Caco-2 (cell line): ENCODE measurements around the gene EXD3. TPM values are rescaled to one million over a fixed set of nuclear protein-coding genes. Genes with fewer than 3 reads are reported as not detected.
A peak's percentile ranks its signal among the peaks of the same experiment; 100 is the strongest.

Source experiments
- BruUV-seq: library from RNA; stranded (reverse); fragments of 400-500 nt; replicated peaks from 2 replicates; lab custom pipeline; 2021; lab: Mats Ljungman, UMichigan
- CTCF ChIA-PET: fragments of 300-600 bp; sonication (Branson Sonifier 250); formaldehyde crosslinking; loops from one replicate; lab custom pipeline; 2022; ENCODE audit warnings: antibody characterized with exemption; lab: Charles Lee
- POLR2A ChIA-PET: fragments of 300-600 bp; sonication (Branson Sonifier 250); formaldehyde crosslinking; loops from one replicate; lab custom pipeline; 2022; ENCODE audit warnings: antibody characterized with exemption; lab: Charles Lee
- DNase-seq, 2 experiments: peaks; one replicate each; pipeline versions ENCODE4 v3.0.0 to v3.0.0-alpha.2; 2020 to 2022
- H3K27me3 ChIP-seq: replicated peaks from 2 replicates; pipeline ENCODE4 v1.6.0; 2011; ENCODE audit warnings: low read length; ENCODE audit not compliant: control insufficient read depth, insufficient read depth
- H3K36me3 ChIP-seq: 2 replicates; pipeline ENCODE4 v1.5.1; 2011; ENCODE audit warnings: low read length; ENCODE audit not compliant: control insufficient read depth, insufficient read depth
- H3K4me1 ChIP-seq: fragments of 250-450 bp; sonication (Bioruptor Pico); 2 replicates; pipeline ENCODE4 v1.5.1; 2020; ENCODE audit warnings: mild to moderate bottlenecking
- H3K4me3 ChIP-seq: 2 replicates; pipeline ENCODE4 v1.5.1; 2011; ENCODE audit warnings: low read depth, mild to moderate bottlenecking, control low read depth, low read length
- H3K9me3 ChIP-seq: fragments of 250-450 bp; sonication (Bioruptor Pico); 2 replicates; pipeline ENCODE4 v1.5.1; 2020; ENCODE audit warnings: mild to moderate bottlenecking, moderate library complexity
- H3K27ac Mint-ChIP-seq: one replicate; pipeline ENCODE4 v1.8.0; 2022; ENCODE audit warnings: mixed read lengths; ENCODE audit not compliant: unreplicated experiment
- H3K27me3 Mint-ChIP-seq: one replicate; pipeline ENCODE4 v1.8.0; 2022; ENCODE audit warnings: mixed read lengths; ENCODE audit not compliant: insufficient read depth, unreplicated experiment
- H3K36me3 Mint-ChIP-seq: one replicate; pipeline ENCODE4 v1.8.0; 2022; ENCODE audit warnings: mild to moderate bottlenecking, mixed read lengths; ENCODE audit not compliant: insufficient read depth, unreplicated experiment
- H3K4me1 Mint-ChIP-seq: one replicate; pipeline ENCODE4 v1.8.0; 2022; ENCODE audit warnings: low read depth, mixed read lengths; ENCODE audit not compliant: unreplicated experiment
- H3K4me3 Mint-ChIP-seq: one replicate; pipeline ENCODE4 v1.8.0; 2022; ENCODE audit warnings: mild to moderate bottlenecking, moderate library complexity, mixed read lengths; ENCODE audit not compliant: unreplicated experiment
- H3K9me3 Mint-ChIP-seq: one replicate; pipeline ENCODE4 v1.8.0; 2022; ENCODE audit warnings: mixed read lengths; ENCODE audit not compliant: unreplicated experiment
- CTCF ChIP-seq, 2 experiments: fragments of 200-600 bp in 1 of 2; IDR thresholded peaks; 1 replicate in 1 of 2; 2 replicates in 1 of 2; pipeline versions ENCODE4 v1.5.1 to v1.8.0; 2011 to 2022; ENCODE audit warnings: antibody characterized with exemption in 1 of 2, control low read depth in 1 of 2, inconsistent platforms in 1 of 2, low read depth in 1 of 2, low read length in 1 of 2, mild to moderate bottlenecking in 1 of 2, moderate library complexity in 1 of 2; ENCODE audit not compliant: insufficient read depth in 1 of 2, severe bottlenecking in 1 of 2, unreplicated experiment in 1 of 2
- intact Hi-C: fragments of 100-400 bp; cut with micrococcal nuclease; formaldehyde crosslinking; loops from one replicate; pipeline ENCODE4 v1.10.0; 2022; ENCODE audit not compliant: unreplicated experiment
- total RNA-seq: library from RNA; stranded (reverse); gene quantifications from 2 replicates; pipeline ENCODE4 v1.2.3, GENCODE V29; 2022

The EXD3 gene
- total RNA-seq, 1 experiment from 2014 or later, result 10.9 TPM

- no peak for TF ChIP-seq CTCF (IDR thresholded peaks at IDR 0.05; ENCODE audit: insufficient read depth in 1 of 2, low read depth in 1 of 2, low read length in 1 of 2, severe bottlenecking in 1 of 2, unreplicated experiment in 1 of 2)
- DNase-seq, result no peak
- no peaks in the 10 kb centered on the region for H3K27me3 ChIP-seq
- H3K36me3 ChIP-seq, result no peaks in the 10 kb centered on the region
- Mint-ChIP-seq H3K27me3 (no peaks in the 10 kb centered on the region), H3K36me3 (peaks cover 30% of the 10 kb centered on the region), H3K9me3 (no peaks in the 10 kb centered on the region), H3K27ac (peak overlapping the region; percentile 22), H3K4me3 (no peak overlapping the region), H3K4me1 (no peaks in the 10 kb centered on the region)
- intact Hi-C loops, result no loop called here
- ChIA-PET POLR2A (interaction anchor here (0.6 kb wide), 1 partner anchor 211 kb away, joined by 4 read pairs; no protein-coding TSS in a partner anchor), CTCF (interaction anchor here (0.9 kb wide), 1 partner anchor 12 kb away, joined by 7 read pairs; the partner anchor contains the start of genes EXD3 and NOXA1)
- no TSS peak for BruUV-seq
- no peak overlapping the region for H3K4me3 ChIP-seq
- no peaks in the 10 kb centered on the region for H3K9me3 ChIP-seq
- peaks cover 11% of the 10 kb centered on the region for H3K4me1 ChIP-seq
These were observed 11.8 kb upstream of the EXD3 start for GRCh38 chr9:137434498-137435380.

DNA sequence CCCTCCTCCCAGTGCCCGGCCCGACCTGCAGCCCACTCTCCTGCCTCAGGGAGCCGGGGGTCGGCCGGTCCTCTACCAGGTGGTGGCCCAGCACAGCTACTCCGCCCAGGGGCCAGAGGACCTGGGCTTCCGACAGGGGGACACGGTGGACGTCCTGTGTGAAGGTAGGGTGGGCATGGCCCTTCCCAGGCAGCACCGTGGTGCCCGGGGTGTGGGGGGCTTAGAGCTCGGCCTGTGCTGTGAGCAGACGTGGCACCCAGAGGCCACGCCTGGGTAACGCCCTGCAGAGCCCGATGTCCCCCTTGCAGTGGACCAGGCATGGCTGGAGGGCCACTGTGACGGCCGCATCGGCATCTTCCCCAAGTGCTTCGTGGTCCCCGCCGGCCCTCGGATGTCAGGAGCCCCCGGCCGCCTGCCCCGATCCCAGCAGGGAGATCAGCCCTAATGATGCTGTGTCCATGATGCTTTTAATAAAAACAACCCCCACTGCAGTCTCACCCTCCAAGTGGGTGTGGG lies 11.0 kb upstream of the EXD3 start:
- Mint-ChIP-seq H3K27me3 (no peaks in the 10 kb centered on the region), H3K4me3 (no peak overlapping the region), H3K4me1 (no peaks in the 10 kb centered on the region), H3K9me3 (no peaks in the 10 kb centered on the region), H3K36me3 (peaks cover 22% of the 10 kb centered on the region), H3K27ac (no peak overlapping the region)
- BruUV-seq, result no TSS peak
- ChIA-PET CTCF (interaction anchor here (0.6 kb wide), 1 partner anchor 151 kb away, joined by 7 read pairs; no protein-coding TSS in a partner anchor), POLR2A (no interaction called here)
- Histone ChIP-seq H3K27me3 (no peaks in the 10 kb centered on the region), H3K4me1 (peaks cover 11% of the 10 kb centered on the region), H3K4me3 (no peak overlapping the region), H3K36me3 (no peaks in the 10 kb centered on the region), H3K9me3 (no peaks in the 10 kb centered on the region)
- intact Hi-C loops, result no loop called here
- no peak for TF ChIP-seq CTCF (IDR thresholded peaks at IDR 0.05; ENCODE audit: insufficient read depth in 1 of 2, low read depth in 1 of 2, low read length in 1 of 2, severe bottlenecking in 1 of 2, unreplicated experiment in 1 of 2)
- no peak for DNase-seq

DNA sequence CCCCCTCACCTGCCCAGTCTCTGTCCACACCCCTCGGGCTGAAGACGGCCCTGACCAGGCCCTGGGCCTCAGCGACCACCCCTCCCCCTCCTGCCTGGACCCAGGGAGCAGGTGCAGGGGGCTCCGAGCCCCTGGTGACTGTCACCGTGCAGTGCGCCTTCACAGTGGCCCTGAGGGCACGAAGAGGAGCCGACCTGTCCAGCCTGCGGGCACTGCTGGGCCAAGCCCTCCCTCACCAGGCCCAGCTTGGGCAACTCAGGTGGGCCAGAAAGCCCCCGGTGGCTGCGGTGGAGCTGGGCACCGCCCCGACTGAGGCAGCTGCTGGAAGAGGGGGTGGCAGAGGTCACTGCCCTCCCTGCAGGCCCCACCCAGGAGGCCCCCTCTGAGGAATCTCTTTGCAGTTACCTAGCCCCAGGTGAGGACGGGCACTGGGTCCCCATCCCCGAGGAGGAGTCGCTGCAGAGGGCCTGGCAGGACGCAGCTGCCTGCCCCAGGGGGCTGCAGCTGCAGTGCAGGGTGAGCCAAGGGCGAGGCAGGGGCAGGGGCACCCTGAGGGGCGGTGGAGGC lies 10.5 kb upstream of the EXD3 start:
- no peak overlapping the region for H3K4me3 Mint-ChIP-seq
- BruUV-seq, result no TSS peak
- Histone ChIP-seq H3K4me3 (no peak overlapping the region), H3K9me3 (no peaks in the 10 kb centered on the region), H3K27me3 (no peaks in the 10 kb centered on the region), H3K4me1 (peaks cover 11% of the 10 kb centered on the region), H3K36me3 (no peaks in the 10 kb centered on the region)
- ChIA-PET CTCF (interaction anchor here (0.6 kb wide), 1 partner anchor 152 kb away, joined by 7 read pairs; no protein-coding TSS in a partner anchor), POLR2A (no interaction called here)
- H3K9me3 Mint-ChIP-seq, result no peaks in the 10 kb centered on the region
- intact Hi-C loops, result no loop called here
- no peaks in the 10 kb centered on the region for H3K4me1 Mint-ChIP-seq
- peaks cover 19% of the 10 kb centered on the region for H3K36me3 Mint-ChIP-seq
- no peaks in the 10 kb centered on the region for H3K27me3 Mint-ChIP-seq
- DNase-seq, result no peak
- no peak overlapping the region for H3K27ac Mint-ChIP-seq
- TF ChIP-seq CTCF (IDR thresholded peaks at IDR 0.05; ENCODE audit: insufficient read depth in 1 of 2, low read depth in 1 of 2, low read length in 1 of 2, severe bottlenecking in 1 of 2, unreplicated experiment in 1 of 2), result no peak
